GM23338 (cell line): Measurements from ENCODE around the gene REV3L. TPM values are rescaled to one million over a fixed set of nuclear protein-coding genes. Genes with fewer than 3 reads are reported as not detected.

Experiments used
- ATAC-seq: fragments of 200-7000 bp; cut with Tn5 transposase; 3 replicates; pipeline ENCODE4 v1.9.1; 2020
- DNase-seq: peaks from one replicate; pipeline ENCODE4 v3.0.0-alpha.2; 2015; ENCODE audit warnings: low spot score
- H2AFZ ChIP-seq: fragments of 200-600 bp; sonication (generic); 2 replicates; pipeline ENCODE4 v1.8.0; 2016; ENCODE audit warnings: antibody characterized with exemption, mild to moderate bottlenecking, moderate library complexity
- H3F3A ChIP-seq: fragments of 200-600 bp; sonication (generic); replicated peaks from 2 replicates; pipeline ENCODE4 v1.8.0; 2017; ENCODE audit warnings: antibody characterized with exemption, mixed run types, low read depth
- H3K27ac ChIP-seq: fragments of 200-600 bp; sonication (generic); 2 replicates; pipeline ENCODE4 v1.6.1; 2016; ENCODE audit warnings: low read depth
- H3K27me3 ChIP-seq: fragments of 200-600 bp; sonication (generic); 2 replicates; pipeline ENCODE4 v1.8.0; 2016; ENCODE audit warnings: mild to moderate bottlenecking, mixed run types, moderate library complexity; ENCODE audit not compliant: insufficient read depth
- H3K36me3 ChIP-seq: fragments of 200-600 bp; sonication (generic); 2 replicates; pipeline ENCODE4 v1.8.0; 2016; ENCODE audit warnings: mild to moderate bottlenecking; ENCODE audit not compliant: insufficient read depth
- H3K4me1 ChIP-seq: fragments of 200-600 bp; sonication (generic); 2 replicates; pipeline ENCODE4 v1.8.0; 2016; ENCODE audit warnings: mild to moderate bottlenecking, moderate library complexity; ENCODE audit not compliant: insufficient read depth
- H3K4me2 ChIP-seq: fragments of 200-600 bp; sonication (generic); 2 replicates; pipeline ENCODE4 v1.7.1; 2017; ENCODE audit warnings: mixed run types
- H3K4me3 ChIP-seq: fragments of 200-600 bp; sonication (generic); 2 replicates; pipeline ENCODE4 v1.6.1; 2016; ENCODE audit warnings: mixed run types
- H3K79me2 ChIP-seq: fragments of 200-600 bp; sonication (generic); replicated peaks from 2 replicates; pipeline ENCODE4 v1.8.0; 2017; ENCODE audit warnings: mild to moderate bottlenecking; ENCODE audit not compliant: insufficient read depth
- H3K9me2 ChIP-seq: fragments of 200-600 bp; sonication (generic); 2 replicates; pipeline ENCODE4 v1.8.0; 2017; ENCODE audit not compliant: insufficient read depth
- H4K20me1 ChIP-seq: fragments of 200-600 bp; sonication (generic); replicated peaks from 2 replicates; pipeline ENCODE4 v1.8.0; 2017; ENCODE audit warnings: mild to moderate bottlenecking; ENCODE audit not compliant: insufficient read depth
- H3K27ac Mint-ChIP-seq: 2 replicates; pipeline ENCODE4 v1.8.0; 2020; ENCODE audit warnings: inconsistent platforms, mild to moderate bottlenecking, moderate library complexity, mixed read lengths
- H3K27me3 Mint-ChIP-seq: 3 replicates; pipeline ENCODE4 v1.8.0; 2022; ENCODE audit warnings: low read depth, mild to moderate bottlenecking, moderate library complexity, mixed read lengths, inconsistent platforms; ENCODE audit not compliant: insufficient read depth, poor library complexity
- H3K36me3 Mint-ChIP-seq: 3 replicates; pipeline ENCODE4 v1.8.0; 2021; ENCODE audit warnings: low read depth, mild to moderate bottlenecking, inconsistent platforms, moderate library complexity, mixed read lengths
- H3K4me1 Mint-ChIP-seq: 3 replicates; pipeline ENCODE4 v1.8.0; 2020; ENCODE audit warnings: mild to moderate bottlenecking, inconsistent platforms, mixed read lengths
- H3K4me3 Mint-ChIP-seq: 3 replicates; pipeline ENCODE4 v1.8.0; 2021; ENCODE audit warnings: moderate library complexity, mild to moderate bottlenecking, inconsistent platforms, mixed read lengths
- H3K9me3 Mint-ChIP-seq: 3 replicates; pipeline ENCODE4 v1.8.0; 2020; ENCODE audit warnings: moderate library complexity, mild to moderate bottlenecking, inconsistent platforms, mixed read lengths
- CREB1 ChIP-seq: fragments of 250-450 bp; sonication (Bioruptor Pico); IDR thresholded peaks from 2 replicates; pipeline ENCODE4 v1.5.0; 2020; ENCODE audit warnings: low read depth, mild to moderate bottlenecking, moderate library complexity
- ETS1 ChIP-seq: IDR thresholded peaks from 2 replicates; pipeline ENCODE4 v1.6.1; 2016; ENCODE audit warnings: antibody characterized with exemption
- EZH2 ChIP-seq: fragments of 200-600 bp; sonication (generic); IDR thresholded peaks from one replicate; pipeline ENCODE4 v1.8.0; 2017; ENCODE audit warnings: antibody characterized with exemption, mild to moderate bottlenecking, low read depth; ENCODE audit not compliant: unreplicated experiment
- EZH2phosphoT487 ChIP-seq: fragments of 200-600 bp; sonication (generic); IDR thresholded peaks from one replicate; pipeline ENCODE4 v1.8.1; 2018; ENCODE audit warnings: antibody characterized with exemption; ENCODE audit not compliant: unreplicated experiment
- JUNB ChIP-seq: IDR thresholded peaks from one replicate; pipeline ENCODE4 v1.6.1; 2016; ENCODE audit warnings: antibody characterized with exemption; ENCODE audit not compliant: unreplicated experiment
- NANOG ChIP-seq: IDR thresholded peaks from 2 replicates; pipeline ENCODE4 v1.6.1; 2016; ENCODE audit warnings: antibody characterized with exemption, borderline replicate concordance
- POLR2AphosphoS5 ChIP-seq: IDR thresholded peaks from 2 replicates; pipeline ENCODE4 v1.6.1; 2016; ENCODE audit warnings: antibody characterized with exemption, low read depth
- REST ChIP-seq: IDR thresholded peaks from one replicate; pipeline ENCODE4 v1.6.1; 2018; ENCODE audit warnings: antibody characterized with exemption; ENCODE audit not compliant: unreplicated experiment
- ZNF331 ChIP-seq: fragments of 250-450 bp; sonication (Bioruptor Pico); IDR thresholded peaks from 2 replicates; pipeline ENCODE4 v1.5.0; 2020; ENCODE audit warnings: low read depth, mild to moderate bottlenecking, moderate library complexity
- polyA plus RNA-seq: library from polyadenylated mRNA; unstranded; fragments of >200 nt; fragmentation: Nextera tagmentation; extraction: Ambion mirVana; gene quantifications from 2 replicates; pipeline ENCODE4 v1.2.1, GENCODE V29; 2016
- total RNA-seq: library from RNA; depleted of rRNA; stranded (reverse); fragments of >200 nt; shearing (Covaris generic); gene quantifications from 2 replicates; pipeline ENCODE4 v1.2.3, GENCODE V29; 2014

Gene REV3L
- total and polyA plus RNA-seq, 2 experiments from 2014 or later = 8.3 to 13.1 TPM

DNA sequence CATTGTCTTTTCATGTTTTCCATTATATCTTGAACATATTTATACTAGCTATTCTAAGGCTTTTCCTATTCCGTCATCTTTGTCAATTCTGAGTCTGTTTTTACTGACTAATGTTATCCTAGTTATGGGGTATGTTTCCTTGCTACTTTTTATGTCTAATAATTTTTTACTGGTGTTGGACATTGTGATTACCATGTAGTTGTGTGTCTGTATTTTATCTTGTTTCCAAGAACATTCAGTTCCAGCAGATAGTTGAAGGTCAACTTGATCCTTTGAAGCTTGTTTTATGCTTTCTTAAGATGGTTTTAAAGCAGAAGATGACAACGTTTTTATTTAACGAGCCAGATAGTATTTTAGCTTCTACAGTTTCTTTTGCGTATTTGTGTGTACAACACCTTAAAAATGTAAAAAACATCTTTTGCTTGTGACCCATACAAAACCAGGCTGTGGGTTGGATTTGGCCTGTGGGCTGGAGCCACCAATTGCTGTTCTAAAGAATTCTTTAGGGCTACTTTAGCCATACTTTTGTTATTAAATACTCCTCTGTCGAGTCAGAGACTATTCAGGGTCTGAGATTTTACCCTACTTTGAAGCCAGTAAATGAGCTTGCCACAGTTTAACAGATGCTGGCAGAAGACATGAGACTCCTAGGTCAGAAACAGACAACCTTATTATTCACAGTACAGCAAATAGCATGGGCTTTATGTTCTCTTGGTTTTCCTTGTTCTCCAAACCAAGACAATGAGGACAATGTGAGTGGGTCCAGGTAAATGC lies 38.7 kb upstream of the REV3L start (continued):
- TF ChIP-seq CREB1 (CRISPR knock-in tag) = no peak
- no peak for TF ChIP-seq NANOG
- no peak for TF ChIP-seq EZH2phosphoT487
- no peak for TF ChIP-seq REST
- no peak for TF ChIP-seq POLR2AphosphoS5
- no peak for TF ChIP-seq ETS1
- no peak for TF ChIP-seq ZNF331 (CRISPR knock-in tag)
- TF ChIP-seq EZH2 = no peak

DNA sequence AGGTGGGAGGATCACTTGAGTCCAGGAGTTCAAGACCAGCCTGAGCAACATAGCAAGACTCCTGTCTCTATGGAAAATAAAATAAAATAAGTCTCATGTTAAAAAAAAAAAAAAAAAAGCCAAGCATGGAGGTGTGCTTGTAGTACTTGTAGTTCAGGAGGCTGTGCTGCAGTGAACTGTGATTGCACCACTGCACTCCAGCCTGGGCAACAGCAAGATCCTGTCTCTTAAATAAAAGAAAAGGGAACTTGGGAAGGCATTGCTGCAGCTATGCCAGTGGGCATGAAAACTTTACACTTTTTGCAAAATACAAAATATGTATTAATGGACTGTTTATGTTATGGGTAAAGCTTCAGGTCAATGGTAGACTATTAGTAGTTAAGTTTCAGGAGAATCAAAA lies 37.5 kb upstream of the REV3L start:
- Mint-ChIP-seq H3K4me1 (peaks cover 30% of the 10 kb centered on the region), H3K9me3 (no peaks in the 10 kb centered on the region), H3K36me3 (no peaks in the 10 kb centered on the region), H3K27ac (no peak overlapping the region), H3K4me3 (no peak overlapping the region), H3K27me3 (no peaks in the 10 kb centered on the region)
- ATAC-seq = no peak
- Histone ChIP-seq H2AFZ (no peak overlapping the region), H3K27ac (no peak overlapping the region), H3K4me1 (peaks cover 19% of the 10 kb centered on the region), H3F3A (no peaks in the 10 kb centered on the region), H3K79me2 (0 out of 2 replicates have a peak, but pooled peaks cover 2% of the 10 kb centered on the region), H3K27me3 (no peaks in the 10 kb centered on the region), H4K20me1 (no peaks in the 10 kb centered on the region), H3K9me2 (no peaks in the 10 kb centered on the region), H3K4me2 (no peak overlapping the region), H3K36me3 (no peaks in the 10 kb centered on the region), H3K4me3 (no peak overlapping the region)
- DNase-seq = no peak
- no peak for TF ChIP-seq EZH2phosphoT487
- TF ChIP-seq JUNB = no peak
- TF ChIP-seq POLR2AphosphoS5 = no peak
- no peak for TF ChIP-seq ETS1
- no peak for TF ChIP-seq CREB1 (CRISPR knock-in tag)
- TF ChIP-seq REST = no peak
